ENCODE results near the gene FMOD. TPM values are rescaled to one million over a fixed set of nuclear protein-coding genes. Genes with fewer than 3 reads are reported as not detected.

Gene FMOD
- total RNA-seq, 1 experiment from 2014 or later = not detected

GRCh38 chr1:203328714-203329122 lies 22.2 kb downstream of the FMOD start:
- Histone ChIP-seq H3K4me2 (ENCODE audit: low read length) (no peak overlapping the region), H3K9me3 (ENCODE audit: low read length) (no peaks in the 10 kb centered on the region), H3K9me2 (replicated peaks; ENCODE audit: low read length) (no peaks in the 10 kb centered on the region), H3K9ac (ENCODE audit: low read length) (no peak overlapping the region), H3K27ac (ENCODE audit: low read length) (no peak overlapping the region), H4K20me1 (ENCODE audit: low read length) (no peaks in the 10 kb centered on the region), H3K4me3 (ENCODE audit: low read length) (no peak overlapping the region), H3K79me2 (ENCODE audit: low read length) (no peaks in the 10 kb centered on the region), H2AFZ (ENCODE audit: low read length) (no peak overlapping the region), H3K36me3 (ENCODE audit: low read depth, low read length) (no peaks in the 10 kb centered on the region), H3F3A (ENCODE audit: low read length, unreplicated experiment) (no peaks in the 10 kb centered on the region), H3K27me3 (ENCODE audit: low read length) (peaks cover 11% of the 10 kb centered on the region; the same call in 1 of the 2 replicates), H3K4me1 (ENCODE audit: insufficient read depth, low read length) (peaks cover 21% of the 10 kb centered on the region; the same call in 1 of the 2 replicates)
- no peak for TF ChIP-seq EZH2phosphoT487 (IDR thresholded peaks at IDR 0.05; ENCODE audit: borderline replicate concordance, low read length)
- no peak for TF ChIP-seq EZH2 (IDR thresholded peaks at IDR 0.05; ENCODE audit: low read length, unreplicated experiment)
- TF ChIP-seq CTCF (conservative IDR thresholded peaks at IDR 0.05; ENCODE audit: low read depth, low read length) = no peak
- intact Hi-C loops (cut with micrococcal nuclease) = no loop called here
- CTCF ChIA-PET = no interaction called here
- POLR2A ChIA-PET (ENCODE audit: unreplicated experiment) = no interaction called here
- DNase-seq = peak; percentile 21
- no peak for ATAC-seq
- no TSS peak for BruUV-seq (replicated peaks)

GRCh38 chr1:203327684-203328457 lies 23.1 kb downstream of the FMOD start:
- Histone ChIP-seq H2AFZ (ENCODE audit: low read length) (peak overlapping the region; percentile 82), H4K20me1 (ENCODE audit: low read length) (no peaks in the 10 kb centered on the region), H3K36me3 (ENCODE audit: low read depth, low read length) (no peaks in the 10 kb centered on the region), H3K79me2 (ENCODE audit: low read length) (no peaks in the 10 kb centered on the region), H3K4me1 (ENCODE audit: insufficient read depth, low read length) (peaks cover 21% of the 10 kb centered on the region; the same call in 1 of the 2 replicates), H3K9ac (ENCODE audit: low read length) (peak overlapping the region; percentile 54), H3K4me2 (ENCODE audit: low read length) (peak overlapping the region; percentile 84), H3F3A (ENCODE audit: low read length, unreplicated experiment) (no peaks in the 10 kb centered on the region), H3K4me3 (ENCODE audit: low read length) (peak overlapping the region; percentile 68), H3K9me3 (ENCODE audit: low read length) (no peaks in the 10 kb centered on the region), H3K27me3 (ENCODE audit: low read length) (peaks cover 16% of the 10 kb centered on the region; the same call in 1 of the 2 replicates), H3K9me2 (replicated peaks; ENCODE audit: low read length) (no peaks in the 10 kb centered on the region), H3K27ac (ENCODE audit: low read length) (peak overlapping the region; percentile 43)
- DNase-seq (peak; percentile 68), ATAC-seq (peak; percentile 62)
- peak; percentile 68 for TF ChIP-seq CTCF (conservative IDR thresholded peaks at IDR 0.05; ENCODE audit: low read depth, low read length)
- TF ChIP-seq EZH2 (IDR thresholded peaks at IDR 0.05; ENCODE audit: low read length, unreplicated experiment) = no peak
- TF ChIP-seq EZH2phosphoT487 (IDR thresholded peaks at IDR 0.05; ENCODE audit: borderline replicate concordance, low read length) = no peak
- ChIA-PET POLR2A (ENCODE audit: unreplicated experiment) (interaction anchor here (0.6 kb wide), 2 partner anchors 41 to 98 kb away, joined by 3 to 5 read pairs; no protein-coding TSS in a partner anchor), CTCF (interaction anchor here (0.6 to 2.4 kb wide), 7 partner anchors 22 to 210 kb away, joined by 3 to 23 read pairs (median 4); no protein-coding TSS in a partner anchor)
- BruUV-seq (replicated peaks) = no TSS peak
- intact Hi-C loops (cut with micrococcal nuclease) = loop anchor here (1.0 kb wide), 1 partner anchor 55 kb away; no protein-coding TSS in a partner anchor
